Neural progenitor cell (in vitro differentiated cells): ENCODE data around the gene ZNF143. TPM values are rescaled to one million over a fixed set of nuclear protein-coding genes. Genes with fewer than 3 reads are reported as not detected.

ENCODE experiments used
- DNase-seq: peaks from one replicate; pipeline ENCODE4 v3.0.0-alpha.2; 2016; ENCODE audit warnings: low spot score
- H2AFZ ChIP-seq: fragments of 200-600 bp; sonication (generic); replicated peaks from 2 replicates; pipeline ENCODE4 v1.6.1; 2016; ENCODE audit warnings: antibody characterized with exemption
- H3F3A ChIP-seq: fragments of 200-600 bp; sonication (generic); 2 replicates; pipeline ENCODE4 v1.6.1; 2016; ENCODE audit warnings: antibody characterized with exemption, low read depth
- H3K27ac ChIP-seq: fragments of 200-600 bp; sonication (generic); 2 replicates; pipeline ENCODE4 v1.5.1; 2016; ENCODE audit warnings: mild to moderate bottlenecking
- H3K27me3 ChIP-seq: fragments of 200-600 bp; sonication (generic); 2 replicates; pipeline ENCODE4 v1.6.1; 2016; ENCODE audit warnings: mild to moderate bottlenecking, moderate library complexity
- H3K36me3 ChIP-seq: fragments of 200-600 bp; sonication (generic); 2 replicates; pipeline ENCODE4 v1.5.1; 2016
- H3K4me1 ChIP-seq: fragments of 200-600 bp; sonication (generic); 2 replicates; pipeline ENCODE4 v1.6.1; 2016; ENCODE audit warnings: mixed run types
- H3K4me2 ChIP-seq: fragments of 200-600 bp; sonication (generic); 2 replicates; pipeline ENCODE4 v1.6.1; 2016
- H3K4me3 ChIP-seq: fragments of 200-600 bp; sonication (generic); 2 replicates; pipeline ENCODE4 v1.5.1; 2016
- H3K79me2 ChIP-seq: fragments of 200-600 bp; sonication (generic); 2 replicates; pipeline ENCODE4 v1.6.1; 2016; ENCODE audit warnings: low read depth
- H3K9ac ChIP-seq: fragments of 200-600 bp; sonication (generic); 2 replicates; pipeline ENCODE4 v1.6.1; 2016
- H3K9me3 ChIP-seq: fragments of 200-600 bp; sonication (generic); 2 replicates; pipeline ENCODE4 v1.5.1; 2016; ENCODE audit warnings: low read depth
- H4K20me1 ChIP-seq: fragments of 200-600 bp; sonication (generic); 2 replicates; pipeline ENCODE4 v1.6.1; 2016; ENCODE audit warnings: low read depth
- H3K27ac Mint-ChIP-seq: 3 replicates; pipeline ENCODE4 v1.8.0; 2021; ENCODE audit warnings: mixed read lengths
- H3K27me3 Mint-ChIP-seq: 2 replicates; pipeline ENCODE4 v1.8.0; 2022; ENCODE audit warnings: low read depth, mild to moderate bottlenecking, inconsistent platforms, moderate library complexity, mixed read lengths; ENCODE audit not compliant: insufficient read depth
- H3K36me3 Mint-ChIP-seq: 3 replicates; pipeline ENCODE4 v1.8.0; 2021; ENCODE audit warnings: mixed read lengths
- H3K4me1 Mint-ChIP-seq: 3 replicates; pipeline ENCODE4 v1.8.0; 2021; ENCODE audit warnings: mixed read lengths
- H3K4me3 Mint-ChIP-seq: 3 replicates; pipeline ENCODE4 v1.8.0; 2021; ENCODE audit warnings: mild to moderate bottlenecking, moderate library complexity, mixed read lengths
- H3K9me3 Mint-ChIP-seq: 3 replicates; pipeline ENCODE4 v1.8.0; 2020; ENCODE audit warnings: mixed read lengths
- EZH2 ChIP-seq: fragments of 200-600 bp; sonication (generic); IDR thresholded peaks from 2 replicates; pipeline ENCODE4 v1.6.1; 2017; ENCODE audit warnings: antibody characterized with exemption, mild to moderate bottlenecking, moderate library complexity
- EZH2phosphoT487 ChIP-seq: fragments of 200-600 bp; sonication (generic); IDR thresholded peaks from 2 replicates; pipeline ENCODE4 v1.6.1; 2017; ENCODE audit warnings: antibody characterized with exemption
- small RNA-seq: library from RNA; depleted of rRNA; stranded (forward); fragments of <200 nt; gene quantifications from one replicate; pipeline ENCODE3, GENCODE V24; 2015
- total RNA-seq: library from RNA; depleted of rRNA; stranded (reverse); fragments of >200 nt; gene quantifications from 2 replicates; pipeline ENCODE4 v1.2.3, GENCODE V29; 2015; ENCODE audit warnings: low replicate concordance
- TF ChIP-seq, protein P1 (sequence below): fragments of 200-600 bp; sonication (generic); IDR thresholded peaks from 2 replicates; pipeline ENCODE4 v1.5.1; 2017; ENCODE audit warnings: antibody characterized with exemption, mild to moderate bottlenecking

The ZNF143 gene
- total RNA-seq, 1 donor from 2014 or later, result 56.9 TPM

DNA sequence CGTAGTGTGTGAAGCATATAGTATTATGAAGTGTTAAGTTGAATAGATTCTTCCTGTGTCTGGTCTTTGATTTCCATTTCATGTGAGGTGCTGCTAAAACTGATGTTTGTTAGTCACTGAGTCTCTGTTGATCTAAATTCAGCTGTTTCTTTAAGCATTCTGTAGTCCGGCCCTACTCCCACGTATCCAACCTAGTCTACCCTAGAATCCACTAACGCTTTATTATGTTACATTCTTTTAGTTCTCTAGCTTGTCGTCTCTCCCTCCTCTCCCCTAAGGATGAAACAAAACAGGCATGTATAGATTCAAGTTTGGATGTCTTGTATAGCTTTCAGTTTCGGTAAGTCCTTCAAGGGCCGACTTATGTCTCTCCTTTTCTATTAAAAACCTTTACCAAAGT, 116.7 kb downstream of the ZNF143 start:
- TF ChIP-seq, protein P1, sequence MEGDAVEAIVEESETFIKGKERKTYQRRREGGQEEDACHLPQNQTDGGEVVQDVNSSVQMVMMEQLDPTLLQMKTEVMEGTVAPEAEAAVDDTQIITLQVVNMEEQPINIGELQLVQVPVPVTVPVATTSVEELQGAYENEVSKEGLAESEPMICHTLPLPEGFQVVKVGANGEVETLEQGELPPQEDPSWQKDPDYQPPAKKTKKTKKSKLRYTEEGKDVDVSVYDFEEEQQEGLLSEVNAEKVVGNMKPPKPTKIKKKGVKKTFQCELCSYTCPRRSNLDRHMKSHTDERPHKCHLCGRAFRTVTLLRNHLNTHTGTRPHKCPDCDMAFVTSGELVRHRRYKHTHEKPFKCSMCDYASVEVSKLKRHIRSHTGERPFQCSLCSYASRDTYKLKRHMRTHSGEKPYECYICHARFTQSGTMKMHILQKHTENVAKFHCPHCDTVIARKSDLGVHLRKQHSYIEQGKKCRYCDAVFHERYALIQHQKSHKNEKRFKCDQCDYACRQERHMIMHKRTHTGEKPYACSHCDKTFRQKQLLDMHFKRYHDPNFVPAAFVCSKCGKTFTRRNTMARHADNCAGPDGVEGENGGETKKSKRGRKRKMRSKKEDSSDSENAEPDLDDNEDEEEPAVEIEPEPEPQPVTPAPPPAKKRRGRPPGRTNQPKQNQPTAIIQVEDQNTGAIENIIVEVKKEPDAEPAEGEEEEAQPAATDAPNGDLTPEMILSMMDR, result no peak
- TF ChIP-seq EZH2phosphoT487 (no peak), EZH2 (no peak)
- H3K27ac Mint-ChIP-seq, result no peak overlapping the region
- Histone ChIP-seq H3K4me2 (peak overlapping the region; percentile 82), H2AFZ (no peak overlapping the region), H3K36me3 (peaks cover 33% of the 10 kb centered on the region), H3K27ac (no peak overlapping the region), H3F3A (peaks cover 20% of the 10 kb centered on the region), H3K9me3 (no peaks in the 10 kb centered on the region), H4K20me1 (peaks cover 70% of the 10 kb centered on the region), H3K27me3 (peaks cover 1% of the 10 kb centered on the region), H3K9ac (no peak overlapping the region), H3K4me1 (peaks cover 28% of the 10 kb centered on the region), H3K79me2 (peaks cover 89% of the 10 kb centered on the region), H3K4me3 (peak overlapping the region; percentile 73)
- peaks cover 33% of the 10 kb centered on the region for H3K4me1 Mint-ChIP-seq
- H3K9me3 Mint-ChIP-seq, result no peaks in the 10 kb centered on the region
- H3K4me3 Mint-ChIP-seq, result peak overlapping the region; percentile 66
- no peak for DNase-seq
- peaks cover 6% of the 10 kb centered on the region for H3K27me3 Mint-ChIP-seq
- peaks cover 50% of the 10 kb centered on the region for H3K36me3 Mint-ChIP-seq

Small RNAs within 50 kb of the gene (small RNA-seq; reads per million reads assigned to genes)
- gene RF01210 (not detected), gene SNORA23 (97.2 reads per million, percentile 98 among the genes with 10 or more reads in this experiment)

Other genes starting within 250 kb of the ZNF143 start
- 134 and 142 TPM in 2 replicates for gene DENND5A, start 195.7 kb upstream of the ZNF143 start, total RNA-seq
- 51.6 and 82.4 TPM in 2 replicates for gene TMEM41B, start 146.4 kb upstream of the ZNF143 start, total RNA-seq
- 157 and 231 TPM in 2 replicates for gene IPO7, start 76.4 kb upstream of the ZNF143 start, total RNA-seq
- 123 and 156 TPM in 2 replicates for gene WEE1, start 112.7 kb downstream of the ZNF143 start, total RNA-seq
- 18.3 and 25.5 TPM in 2 replicates for gene SWAP70, start 203.1 kb downstream of the ZNF143 start, total RNA-seq